K562 (cell line): ENCODE results near the gene ADAMTS2. TPM values are rescaled to one million over a fixed set of nuclear protein-coding genes. Genes with fewer than 3 reads are reported as not detected.

Experiments used
- EWSR1 ChIP-seq: fragments of 450-650 bp; IDR thresholded peaks from 2 replicates; pipeline ENCODE4 v1.6.1; 2018; ENCODE audit warnings: borderline replicate concordance, mild to moderate bottlenecking, low read depth, moderate library complexity; ENCODE audit not compliant: partially characterized antibody
- GATA2 ChIP-seq: sonication (generic); formaldehyde crosslinking; IDR thresholded peaks from 2 replicates; pipeline ENCODE4 v1.4.0; 2020; ENCODE audit warnings: mild to moderate bottlenecking, missing genetic modification reagents
- RHOXF2B ChIP-seq: fragments of 250-450 bp; sonication (Bioruptor Pico); conservative IDR thresholded peaks from 2 replicates; pipeline ENCODE4 v1.5.1; 2021
- SRSF9 ChIP-seq: fragments of 200-400 bp; formaldehyde crosslinking; IDR thresholded peaks from 2 replicates; pipeline ENCODE4 v1.6.1; 2017; ENCODE audit warnings: low read depth, low read length, borderline replicate concordance
- polyA plus RNA-seq, 8 experiments: library from polyadenylated mRNA; depleted of rRNA in 4 of 8; stranded (reverse) in 5 of 8; unstranded in 3 of 8; fragments of >200 nt; fragmentation: Nextera tagmentation in 2 of 8; fragmentation: Illumina TruSeq in 1 of 8; extraction: Ambion mirVana in 2 of 8; extraction: Trizol in 1 of 8; gene quantifications; 2 replicates each; pipeline versions ENCODE4 v1.2.1 to v1.2.3, GENCODE V29; 2011 to 2014; ENCODE audit warnings: inconsistent platforms in 1 of 8, missing spikeins in 1 of 8
- total RNA-seq, 7 experiments: library from RNA; depleted of rRNA in 6 of 7; stranded (reverse); fragments of >200 nt in 6 of 7; fragmentation: Illumina TruSeq in 2 of 7; extraction: Trizol in 2 of 7; gene quantifications; 2 replicates each; pipeline versions ENCODE4 v1.2.1 to v1.2.3, GENCODE V29; 2011 to 2021; ENCODE audit warnings: low replicate concordance in 1 of 7
- TF ChIP-seq, protein P1 (sequence below): fragments of 250-450 bp; sonication (Bioruptor Pico); IDR thresholded peaks from 2 replicates; pipeline ENCODE4 v1.8.0; 2022; ENCODE audit warnings: inconsistent platforms, mild to moderate bottlenecking, moderate library complexity, borderline replicate concordance
- TF ChIP-seq, protein P2 (sequence below): fragments of 450-650 bp; IDR thresholded peaks from 2 replicates; pipeline ENCODE4 v1.6.1; 2016; ENCODE audit warnings: low read depth
- TF ChIP-seq, protein P3 (sequence below): fragments of 250-450 bp; sonication (Bioruptor Pico); IDR thresholded peaks from 2 replicates; pipeline ENCODE4 v1.5.0; 2021; ENCODE audit warnings: mild to moderate bottlenecking, moderate library complexity

ADAMTS2 gene
- total and polyA plus RNA-seq, 9 of the 15 experiments (the other 6 are each of a cell fraction or from before 2014, with no cell fraction given): not detected

DNA sequence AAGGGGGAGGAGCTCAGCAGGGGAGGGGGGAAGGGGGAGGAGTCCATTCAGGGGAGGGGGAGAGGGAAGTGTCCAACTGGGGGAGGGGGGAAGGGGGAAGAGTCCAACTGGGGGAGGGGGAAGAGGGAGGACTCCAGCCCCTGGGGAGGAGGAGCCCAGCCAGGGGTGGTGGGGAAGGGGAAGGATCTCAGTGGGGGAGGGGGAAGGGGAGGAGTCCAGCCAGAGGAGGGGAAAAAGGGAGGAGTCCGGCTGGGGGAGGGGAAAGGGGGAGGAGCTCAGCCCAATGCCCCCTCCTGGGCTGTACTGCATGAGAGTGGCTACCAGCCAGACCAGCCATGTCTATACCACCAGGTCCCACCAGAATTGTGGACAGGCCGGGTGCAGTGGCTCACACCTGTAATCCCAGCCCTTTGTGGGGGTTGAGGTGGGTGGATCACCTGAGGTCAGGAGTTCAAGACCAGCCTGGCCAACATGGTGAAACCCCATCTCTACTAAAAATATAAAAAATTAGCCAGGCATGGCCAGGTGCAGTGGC is 30.6 kb upstream of the ADAMTS2 start (continued):
- TF ChIP-seq, protein P1, sequence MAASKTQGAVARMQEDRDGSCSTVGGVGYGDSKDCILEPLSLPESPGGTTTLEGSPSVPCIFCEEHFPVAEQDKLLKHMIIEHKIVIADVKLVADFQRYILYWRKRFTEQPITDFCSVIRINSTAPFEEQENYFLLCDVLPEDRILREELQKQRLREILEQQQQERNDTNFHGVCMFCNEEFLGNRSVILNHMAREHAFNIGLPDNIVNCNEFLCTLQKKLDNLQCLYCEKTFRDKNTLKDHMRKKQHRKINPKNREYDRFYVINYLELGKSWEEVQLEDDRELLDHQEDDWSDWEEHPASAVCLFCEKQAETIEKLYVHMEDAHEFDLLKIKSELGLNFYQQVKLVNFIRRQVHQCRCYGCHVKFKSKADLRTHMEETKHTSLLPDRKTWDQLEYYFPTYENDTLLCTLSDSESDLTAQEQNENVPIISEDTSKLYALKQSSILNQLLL: no peak
- TF ChIP-seq RHOXF2B (no peak), GATA2 (CRISPR knock-in tag) (no peak), EWSR1 (no peak), SRSF9 (no peak)
- TF ChIP-seq, protein P2, sequence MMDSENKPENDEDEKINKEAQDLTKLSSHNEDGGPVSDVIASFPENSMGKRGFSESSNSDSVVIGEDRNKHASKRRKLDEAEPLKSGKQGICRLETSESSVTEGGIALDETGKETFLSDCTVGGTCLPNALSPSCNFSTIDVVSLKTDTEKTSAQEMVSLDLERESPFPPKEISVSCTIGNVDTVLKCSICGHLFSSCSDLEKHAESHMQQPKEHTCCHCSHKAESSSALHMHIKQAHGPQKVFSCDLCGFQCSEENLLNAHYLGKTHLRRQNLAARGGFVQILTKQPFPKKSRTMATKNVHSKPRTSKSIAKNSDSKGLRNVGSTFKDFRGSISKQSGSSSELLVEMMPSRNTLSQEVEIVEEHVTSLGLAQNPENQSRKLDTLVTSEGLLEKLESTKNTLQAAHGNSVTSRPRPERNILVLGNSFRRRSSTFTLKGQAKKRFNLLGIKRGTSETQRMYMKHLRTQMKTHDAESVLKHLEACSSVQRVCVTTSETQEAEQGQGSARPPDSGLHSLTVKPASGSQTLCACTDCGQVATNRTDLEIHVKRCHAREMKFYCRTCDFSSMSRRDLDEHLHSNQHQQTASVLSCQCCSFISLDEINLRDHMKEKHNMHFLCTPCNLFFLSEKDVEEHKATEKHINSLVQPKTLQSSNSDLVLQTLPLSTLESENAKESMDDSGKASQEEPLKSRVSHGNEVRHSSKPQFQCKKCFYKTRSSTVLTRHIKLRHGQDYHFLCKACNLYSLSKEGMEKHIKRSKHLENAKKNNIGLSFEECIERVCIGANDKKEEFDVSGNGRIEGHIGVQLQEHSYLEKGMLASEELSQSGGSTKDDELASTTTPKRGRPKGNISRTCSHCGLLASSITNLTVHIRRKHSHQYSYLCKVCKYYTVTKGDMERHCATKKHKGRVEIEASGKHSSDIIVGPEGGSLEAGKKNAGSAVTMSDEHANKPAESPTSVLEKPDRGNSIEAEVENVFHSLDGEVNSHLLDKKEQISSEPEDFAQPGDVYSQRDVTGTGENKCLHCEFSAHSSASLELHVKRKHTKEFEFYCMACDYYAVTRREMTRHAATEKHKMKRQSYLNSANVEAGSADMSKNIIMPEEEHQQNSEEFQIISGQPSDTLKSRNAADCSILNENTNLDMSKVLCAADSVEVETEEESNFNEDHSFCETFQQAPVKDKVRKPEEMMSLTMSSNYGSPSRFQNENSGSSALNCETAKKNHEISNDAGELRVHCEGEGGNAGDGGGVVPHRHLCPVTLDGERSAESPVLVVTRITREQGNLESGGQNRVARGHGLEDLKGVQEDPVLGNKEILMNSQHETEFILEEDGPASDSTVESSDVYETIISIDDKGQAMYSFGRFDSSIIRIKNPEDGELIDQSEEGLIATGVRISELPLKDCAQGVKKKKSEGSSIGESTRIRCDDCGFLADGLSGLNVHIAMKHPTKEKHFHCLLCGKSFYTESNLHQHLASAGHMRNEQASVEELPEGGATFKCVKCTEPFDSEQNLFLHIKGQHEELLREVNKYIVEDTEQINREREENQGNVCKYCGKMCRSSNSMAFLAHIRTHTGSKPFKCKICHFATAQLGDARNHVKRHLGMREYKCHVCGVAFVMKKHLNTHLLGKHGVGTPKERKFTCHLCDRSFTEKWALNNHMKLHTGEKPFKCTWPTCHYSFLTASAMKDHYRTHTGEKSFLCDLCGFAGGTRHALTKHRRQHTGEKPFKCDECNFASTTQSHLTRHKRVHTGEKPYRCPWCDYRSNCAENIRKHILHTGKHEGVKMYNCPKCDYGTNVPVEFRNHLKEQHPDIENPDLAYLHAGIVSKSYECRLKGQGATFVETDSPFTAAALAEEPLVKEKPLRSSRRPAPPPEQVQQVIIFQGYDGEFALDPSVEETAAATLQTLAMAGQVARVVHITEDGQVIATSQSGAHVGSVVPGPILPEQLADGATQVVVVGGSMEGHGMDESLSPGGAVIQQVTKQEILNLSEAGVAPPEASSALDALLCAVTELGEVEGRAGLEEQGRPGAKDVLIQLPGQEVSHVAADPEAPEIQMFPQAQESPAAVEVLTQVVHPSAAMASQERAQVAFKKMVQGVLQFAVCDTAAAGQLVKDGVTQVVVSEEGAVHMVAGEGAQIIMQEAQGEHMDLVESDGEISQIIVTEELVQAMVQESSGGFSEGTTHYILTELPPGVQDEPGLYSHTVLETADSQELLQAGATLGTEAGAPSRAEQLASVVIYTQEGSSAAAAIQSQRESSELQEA: no peak
- TF ChIP-seq, protein P3, sequence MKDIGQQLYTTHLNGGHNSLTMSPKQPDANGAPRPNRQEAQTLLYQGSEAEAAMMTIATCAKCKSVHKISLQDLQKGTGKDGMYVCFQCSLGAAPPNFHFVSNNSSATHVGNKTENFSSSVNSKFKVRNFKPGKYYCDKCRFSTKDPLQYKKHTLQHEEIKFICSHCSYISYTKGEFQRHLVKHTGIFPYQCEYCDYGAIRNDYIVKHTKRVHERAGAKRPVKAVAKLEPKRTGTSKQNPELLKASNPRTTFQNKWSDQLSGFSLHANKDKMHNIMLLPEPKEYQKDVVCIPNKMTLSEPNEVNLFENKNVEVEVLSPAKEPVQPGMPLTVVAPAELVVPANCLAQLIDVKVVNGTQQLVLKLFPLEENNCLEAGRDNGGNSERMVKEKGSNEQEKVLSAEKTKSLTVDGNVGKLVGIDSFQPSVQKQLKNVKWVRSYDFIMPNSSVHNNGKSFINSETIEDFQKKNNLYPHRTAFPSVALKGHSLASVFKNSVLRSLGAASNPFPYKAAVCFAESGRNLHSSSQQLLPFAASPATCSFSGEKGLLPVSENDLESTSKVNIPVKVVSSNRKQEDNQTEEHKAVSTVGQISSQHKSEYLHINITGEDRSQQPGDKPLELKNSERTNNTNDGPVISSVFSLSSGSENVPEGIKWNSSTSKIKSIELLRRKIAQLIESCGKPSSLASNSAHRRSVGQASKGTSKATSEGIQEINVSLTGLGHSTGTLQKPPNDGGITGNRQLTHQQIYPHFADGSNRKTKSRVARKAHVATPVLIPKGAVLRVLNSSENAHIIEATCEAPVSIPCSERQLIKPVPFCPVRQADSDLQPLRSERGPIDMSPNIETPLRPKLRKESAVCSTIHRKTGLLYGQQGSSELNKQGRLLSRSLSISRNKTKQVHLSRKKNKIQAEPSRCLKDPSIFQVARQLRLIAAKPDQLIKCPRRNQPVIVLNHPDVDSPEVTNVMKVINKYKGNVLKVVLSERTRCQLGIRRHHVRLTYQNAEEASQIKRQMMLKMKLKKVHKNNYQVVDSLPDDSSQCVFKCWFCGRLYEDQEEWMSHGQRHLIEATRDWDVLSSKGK (CRISPR knock-in tag): no peak
